Measurements from ENCODE around the gene S1PR2. TPM values are rescaled to one million over a fixed set of nuclear protein-coding genes. Genes with fewer than 3 reads are reported as not detected.

Gene S1PR2
- total and polyA plus RNA-seq, 9 of the 15 experiments (the other 6 are each of a cell fraction or from before 2014, with no cell fraction given), result 1.5 to 3.9 (median 2.0) TPM

- TF ChIP-seq HBP1 (CRISPR knock-in tag; IDR thresholded peaks at IDR 0.05) (no peak), ZNF184 (CRISPR knock-in tag; IDR thresholded peaks at IDR 0.05) (no peak), PPARD (CRISPR knock-in tag; IDR thresholded peaks at IDR 0.05) (0 out of 2 replicates have a peak, but pooled peaks have one; percentile 36), RFX5 (IDR thresholded peaks at IDR 0.05; ENCODE audit: low read depth, low read length) (no peak), POLR2G (IDR thresholded peaks at IDR 0.05; ENCODE audit: low read depth, low read length) (no peak), ZNF79 (CRISPR knock-in tag; IDR thresholded peaks at IDR 0.05; ENCODE audit: low read depth) (0 out of 2 replicates have a peak, but pooled peaks have one; percentile 30), RBM22 (IDR thresholded peaks at IDR 0.05; ENCODE audit: low read depth, low read length, poor library complexity, severe bottlenecking) (no peak), TBP (optimal IDR thresholded peaks at IDR 0.05; ENCODE audit: low read depth, low read length) (no peak), NCOA2 (IDR thresholded peaks at IDR 0.05; ENCODE audit: partially characterized antibody in 2 of 2) (no peak), CHCHD3 (CRISPR knock-in tag; IDR thresholded peaks at IDR 0.05) (no peak), TCF7 (IDR thresholded peaks at IDR 0.05; ENCODE audit: borderline replicate concordance) (no peak), ZNF76 (CRISPR knock-in tag; IDR thresholded peaks at IDR 0.05; ENCODE audit: borderline replicate concordance) (no peak), SNRNP70 (optimal IDR thresholded peaks at IDR 0.05; ENCODE audit: low read depth, low read length) (no peak), ZNF609 (CRISPR knock-in tag; IDR thresholded peaks at IDR 0.05; ENCODE audit: borderline replicate concordance) (no peak), CREB5 (CRISPR knock-in tag; IDR thresholded peaks at IDR 0.05) (no peak), ZBTB8A (IDR thresholded peaks at IDR 0.05; ENCODE audit: partially characterized antibody) (no peak), KDM2B (CRISPR knock-in tag; IDR thresholded peaks at IDR 0.05) (no peak), GTF2F1 (IDR thresholded peaks at IDR 0.05; ENCODE audit: low read depth, low read length) (no peak)
- TF ChIP-seq, protein P1, sequence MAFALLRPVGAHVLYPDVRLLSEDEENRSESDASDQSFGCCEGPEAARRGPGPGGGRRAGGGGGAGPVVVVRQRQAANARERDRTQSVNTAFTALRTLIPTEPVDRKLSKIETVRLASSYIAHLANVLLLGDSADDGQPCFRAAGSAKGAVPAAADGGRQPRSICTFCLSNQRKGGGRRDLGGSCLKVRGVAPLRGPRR (CRISPR knock-in tag; IDR thresholded peaks at IDR 0.05), result 0 out of 2 replicates have a peak, but pooled peaks have one; percentile 19
- TF ChIP-seq, protein P2, sequence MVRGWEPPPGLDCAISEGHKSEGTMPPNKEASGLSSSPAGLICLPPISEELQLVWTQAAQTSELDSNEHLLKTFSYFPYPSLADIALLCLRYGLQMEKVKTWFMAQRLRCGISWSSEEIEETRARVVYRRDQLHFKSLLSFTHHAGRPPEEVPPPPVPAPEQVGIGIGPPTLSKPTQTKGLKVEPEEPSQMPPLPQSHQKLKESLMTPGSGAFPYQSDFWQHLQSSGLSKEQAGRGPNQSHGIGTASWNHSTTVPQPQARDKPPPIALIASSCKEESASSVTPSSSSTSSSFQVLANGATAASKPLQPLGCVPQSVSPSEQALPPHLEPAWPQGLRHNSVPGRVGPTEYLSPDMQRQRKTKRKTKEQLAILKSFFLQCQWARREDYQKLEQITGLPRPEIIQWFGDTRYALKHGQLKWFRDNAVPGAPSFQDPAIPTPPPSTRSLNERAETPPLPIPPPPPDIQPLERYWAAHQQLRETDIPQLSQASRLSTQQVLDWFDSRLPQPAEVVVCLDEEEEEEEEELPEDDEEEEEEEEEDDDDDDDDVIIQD (CRISPR knock-in tag; IDR thresholded peaks at IDR 0.05), result no peak
These were observed 48.3 kb downstream of the S1PR2 start (continued) for GRCh38 chr19:10182847-10183246.

Measured in K562 (cell line).